HG02938 (cell line): ENCODE data around the gene ATF2.

Experiments
- ATAC-seq: cut with Tn5 transposase; IDR thresholded peaks from one replicate; pipeline ENCODE4 v1.9.1; 2021; ENCODE audit warnings: mild to moderate bottlenecking, moderate library complexity; ENCODE audit not compliant: unreplicated experiment

Gene ATF2, protein sequence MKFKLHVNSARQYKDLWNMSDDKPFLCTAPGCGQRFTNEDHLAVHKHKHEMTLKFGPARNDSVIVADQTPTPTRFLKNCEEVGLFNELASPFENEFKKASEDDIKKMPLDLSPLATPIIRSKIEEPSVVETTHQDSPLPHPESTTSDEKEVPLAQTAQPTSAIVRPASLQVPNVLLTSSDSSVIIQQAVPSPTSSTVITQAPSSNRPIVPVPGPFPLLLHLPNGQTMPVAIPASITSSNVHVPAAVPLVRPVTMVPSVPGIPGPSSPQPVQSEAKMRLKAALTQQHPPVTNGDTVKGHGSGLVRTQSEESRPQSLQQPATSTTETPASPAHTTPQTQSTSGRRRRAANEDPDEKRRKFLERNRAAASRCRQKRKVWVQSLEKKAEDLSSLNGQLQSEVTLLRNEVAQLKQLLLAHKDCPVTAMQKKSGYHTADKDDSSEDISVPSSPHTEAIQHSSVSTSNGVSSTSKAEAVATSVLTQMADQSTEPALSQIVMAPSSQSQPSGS

GRCh38 chr2:175167792-175168563 is at the start of gene ATF2:
TSS of gene ATF2 (minus strand) at chr2:175168203. CDS start at chr2:175136443, 31,760 bp downstream.
- peak; percentile 95 for ATAC-seq

- no peak for ATAC-seq
These were observed 39.9 kb upstream of the ATF2 start for GRCh38 chr2:175207741-175208438.

GRCh38 chr2:175206866-175207265 is 38.9 kb upstream of the ATF2 start:
- no peak for ATAC-seq

DNA sequence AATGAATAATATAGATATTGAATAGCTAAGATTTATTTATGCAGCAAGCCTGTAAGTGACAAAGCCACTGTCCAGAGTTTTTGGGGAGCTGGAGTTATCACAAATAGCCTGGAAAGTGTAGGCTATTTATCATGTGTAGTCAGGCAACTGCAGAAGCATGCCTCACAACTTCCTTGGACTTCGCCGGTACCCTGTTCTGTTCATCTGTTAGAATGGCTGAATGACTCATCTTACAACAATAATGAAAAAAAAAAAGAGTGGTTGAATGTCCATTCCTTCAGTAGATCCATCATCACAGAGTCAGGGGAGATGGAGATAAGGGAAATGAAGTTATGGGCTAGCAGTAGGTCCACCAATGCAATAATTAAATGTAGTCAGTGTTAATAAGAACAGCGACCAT is 37.5 kb upstream of the ATF2 start:
- no peak for ATAC-seq

GRCh38 chr2:175203621-175204496 is 35.9 kb upstream of the ATF2 start:
- ATAC-seq: peak; percentile 96

DNA sequence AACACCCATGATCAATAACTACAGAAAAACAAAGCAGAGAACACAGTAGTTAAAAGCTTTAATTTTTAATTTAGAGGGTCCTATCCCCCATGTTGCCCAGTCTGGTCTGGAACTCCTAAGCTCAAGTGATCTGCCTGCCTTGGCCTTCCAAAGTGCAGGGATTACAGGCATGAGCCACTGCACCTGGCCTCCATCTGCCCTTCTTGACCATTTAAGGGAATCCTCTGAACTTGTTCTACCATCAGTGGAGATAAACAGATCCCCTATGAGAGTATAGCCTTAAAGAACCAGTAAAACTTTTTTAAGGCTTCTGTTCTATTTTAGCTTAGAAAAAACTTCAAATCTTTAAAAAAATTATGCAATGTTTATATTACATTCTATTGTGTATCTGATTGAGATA is 27.0 kb upstream of the ATF2 start:
- ATAC-seq: no peak

DNA sequence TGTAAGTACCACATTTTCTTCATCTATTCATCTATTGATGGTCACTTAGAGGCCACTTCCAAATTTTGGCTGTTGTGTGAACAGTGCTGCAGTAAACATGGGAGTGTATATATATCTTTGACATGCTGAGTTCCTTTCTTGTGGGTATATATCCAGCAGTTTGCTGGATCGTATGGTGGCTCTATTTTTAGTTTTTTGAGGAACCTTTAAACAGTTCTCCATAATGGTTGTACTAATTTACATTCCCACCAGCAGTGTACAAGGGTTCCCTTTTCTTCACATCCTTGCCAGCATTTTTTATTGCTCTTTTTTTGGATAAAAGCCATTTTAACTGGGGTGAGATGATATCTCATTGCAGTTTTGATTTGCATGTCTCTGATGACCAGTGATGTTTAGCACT is 20.8 kb upstream of the ATF2 start:
- no peak for ATAC-seq

- ATAC-seq: no peak
These were observed 19.4 kb upstream of the ATF2 start for GRCh38 chr2:175187378-175187777.

DNA sequence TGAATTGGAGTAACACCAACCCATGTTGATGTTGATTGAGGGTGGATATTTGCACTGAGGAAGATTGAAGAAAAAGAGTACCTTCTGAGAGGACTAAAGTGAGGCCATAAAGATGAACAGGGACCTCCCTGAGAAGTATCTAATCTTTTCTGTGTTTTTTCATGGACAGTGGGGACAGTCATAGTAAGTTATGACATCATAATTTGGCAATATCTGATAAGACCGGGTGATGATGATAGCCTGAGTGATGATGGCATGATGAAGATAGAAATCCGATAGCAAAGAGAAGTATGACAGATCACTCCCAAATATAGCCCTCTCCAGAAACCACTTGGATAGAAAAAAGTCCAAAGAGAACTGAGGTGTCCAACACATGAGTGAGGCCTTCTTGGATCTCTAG is 15.7 kb upstream of the ATF2 start:
- ATAC-seq: no peak

GRCh38 chr2:175181877-175182308 is 13.9 kb upstream of the ATF2 start:
- ATAC-seq: no peak

GRCh38 chr2:175181104-175181876 is 13.3 kb upstream of the ATF2 start, which contains the start of gene ATP5MC3:
TSS of gene ATP5MC3 (minus strand) at chr2:175181710. CDS start at chr2:175181393, 317 bp downstream.
- ATAC-seq: peak; percentile 89

GRCh38 chr2:175180701-175181103 is 12.7 kb upstream of the ATF2 start:
- peak; percentile 56 for ATAC-seq

DNA sequence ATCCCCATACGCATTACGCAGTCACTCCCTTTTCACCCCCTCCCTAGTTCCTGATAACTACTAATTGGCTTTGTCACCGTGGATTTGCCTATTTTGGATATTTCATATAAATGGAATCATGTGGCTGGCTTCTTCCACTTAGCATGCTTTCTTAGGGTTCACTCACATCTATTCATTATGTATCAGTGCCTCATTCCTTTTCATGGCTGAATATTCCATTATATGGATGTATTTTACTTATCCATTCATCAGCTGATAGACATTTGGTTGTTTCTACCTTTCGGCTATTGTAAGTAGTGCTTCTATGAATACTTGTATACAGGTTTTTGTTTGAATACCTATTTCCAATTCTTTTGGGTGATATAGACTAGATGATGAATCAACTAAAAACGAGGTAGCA is 8.6 kb upstream of the ATF2 start:
- no peak for ATAC-seq

DNA sequence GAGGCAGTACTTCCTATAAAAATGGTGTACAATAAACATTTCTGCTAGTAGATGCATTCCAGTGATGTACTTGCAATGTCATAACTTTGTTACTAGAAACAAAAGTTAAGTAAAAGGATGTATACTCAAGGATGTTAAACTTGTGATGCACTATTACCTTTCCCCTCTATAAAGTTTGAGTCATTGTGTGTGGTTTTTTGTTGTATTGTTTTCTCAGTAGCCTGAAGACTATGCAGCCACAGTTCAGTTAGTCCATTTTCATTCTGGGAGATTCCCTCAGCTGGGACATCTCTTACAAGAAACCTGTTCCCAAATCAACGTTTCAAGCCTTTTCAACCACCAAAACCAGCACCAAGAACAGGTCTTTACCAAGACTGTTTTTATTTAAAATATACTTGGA is 7.9 kb upstream of the ATF2 start:
- ATAC-seq: no peak

- ATAC-seq: no peak
These were observed 7.3 kb upstream of the ATF2 start for GRCh38 chr2:175175320-175175719.

DNA sequence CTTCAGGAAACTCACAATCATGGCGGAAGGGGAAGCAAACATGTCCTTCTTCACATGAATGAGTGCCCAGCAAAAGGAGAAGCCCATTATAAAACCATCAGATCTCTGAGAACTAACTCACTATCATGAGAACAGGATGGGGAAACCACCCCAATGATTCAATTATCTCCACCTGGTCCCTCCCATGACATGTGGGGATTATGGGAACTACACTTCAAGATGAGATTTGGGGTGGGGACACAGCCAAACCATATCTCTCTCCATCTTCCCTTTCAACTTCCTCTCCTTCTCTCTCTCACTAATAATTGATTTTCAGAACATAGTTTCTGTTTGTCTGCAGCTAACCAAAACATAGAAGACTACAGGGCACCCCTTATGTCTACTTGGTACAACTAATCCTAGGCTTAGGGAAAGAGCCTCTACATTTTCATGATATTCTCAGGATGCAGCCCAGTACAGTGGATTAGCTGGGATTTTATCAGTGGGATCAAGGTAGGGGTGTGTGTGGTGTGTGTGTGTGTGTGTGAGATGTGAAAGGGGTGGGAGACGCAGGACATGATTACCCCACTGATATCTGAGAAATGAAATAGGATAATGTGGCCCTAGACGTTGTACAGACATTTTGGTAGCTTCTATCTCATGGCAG is 2.8 kb upstream of the ATF2 start:
- no peak for ATAC-seq

- ATAC-seq: no peak
These were observed 1.2 kb upstream of the ATF2 start for GRCh38 chr2:175169191-175169590.

- ATAC-seq: peak; percentile 22
These were observed 552 bp upstream of the ATF2 start for GRCh38 chr2:175168564-175168945.
